Right lobe of liver (tissue), 6 donors: ENCODE measurements around the gene TRIM50. TPM values are rescaled to one million over a fixed set of nuclear protein-coding genes. Genes with fewer than 3 reads are reported as not detected.
"Not testable (repeated sequence)": the region's sequence is repeated elsewhere in the genome, so short reads cannot be mapped to it uniquely, and the experiment has no call there.

Experiments
- ATAC-seq, 4 donors: fragments of 200-7000 bp; cut with Tn5 transposase; one replicate each; pipeline ENCODE4 v1.9.1; 2020; ENCODE audit warnings: mild to moderate bottlenecking in 4 of 4, moderate library complexity in 4 of 4
- DNase-seq, 3 donors: peaks; one replicate each; pipeline ENCODE4 v3.0.0-alpha.2; 2020
- H3K27ac ChIP-seq, 3 donors: fragments of 200-600 bp; one replicate each; pipeline ENCODE4 v1.8.0; 2022
- H3K27me3 ChIP-seq, 2 donors: fragments of 200-600 bp; one replicate each; pipeline ENCODE4 v1.8.0; 2022
- H3K36me3 ChIP-seq, 4 donors: fragments of 200-600 bp; sonication (generic) in 1 of 4; one replicate each; pipeline versions ENCODE4 v1.5.1 to v1.8.0; 2017 to 2022; ENCODE audit warnings: control low read depth in 1 of 4
- H3K4me1 ChIP-seq, 4 donors: fragments of 200-600 bp; sonication (generic) in 1 of 4; one replicate each; pipeline versions ENCODE4 v1.5.1 to v1.8.0; 2017 to 2022; ENCODE audit warnings: control low read depth in 1 of 4
- H3K4me3 ChIP-seq, 3 donors: fragments of 200-600 bp; one replicate each; pipeline ENCODE4 v1.8.0; 2022
- H3K9me3 ChIP-seq, 4 donors: fragments of 200-600 bp; sonication (generic) in 1 of 4; one replicate each; pipeline versions ENCODE4 v1.5.1 to v1.8.0; 2017 to 2022; ENCODE audit warnings: control low read depth in 1 of 4
- CTCF ChIP-seq, 4 donors: fragments of 200-600 bp in 3 of 4; fragments of 450-650 bp in 1 of 4; IDR thresholded peaks; one replicate each; pipeline versions ENCODE4 v1.5.1 to v1.8.0; 2016 to 2022; ENCODE audit warnings: antibody characterized with exemption in 4 of 4, mild to moderate bottlenecking in 2 of 4
- POLR2A ChIP-seq: fragments of 450-650 bp; IDR thresholded peaks from one replicate; pipeline ENCODE4 v1.6.1; 2017; ENCODE audit warnings: antibody characterized with exemption, mild to moderate bottlenecking
- WGBS: methylation state at CpG from one replicate; pipeline ENCODE4 v1.1.6; 2018; ENCODE audit warnings: low coverage, low lambda C conversion rate; ENCODE audit not compliant: insufficient coverage; ENCODE audit errors: missing lambda C conversion rate; 5-methylcytosine and 5-hydroxymethylcytosine counted together
- intact Hi-C, 2 donors: fragments of 100-400 bp; cut with DNase I; formaldehyde crosslinking; loops; one replicate each; pipeline versions ENCODE4 v1.11.2 to v1.14.1; 2022
- long read RNA-seq: library from polyadenylated mRNA; unstranded; transcript quantifications from one replicate; pipeline ENCODE4 v2.0.0, GENCODE V29; 2019
- total RNA-seq, 6 experiments: library from RNA; depleted of rRNA in 2 of 6; stranded (reverse); fragments of >200 nt in 2 of 6; fragmentation: NEBNext Ultra II Directional in 3 of 6; extraction: Animal tissue kit (Norgen Biotek cat#: 25700) in 3 of 6; gene quantifications; one replicate each; pipeline versions ENCODE4 v1.1.0 to v1.2.4, GENCODE V29; 2016 to 2023
- donor health status: DM: no; HTN: yes; CAD: no.
- donor health status: DM: no; HTN: no; CAD: no.
- donor health status: DM: no; HTN: no; CAD: no.
- donor health status: DM: no; HTN: yes; CAD: no.
- donor health status: DM: no; HTN: yes; CAD: no.

TRIM50 gene
- total RNA-seq: under 1 TPM in 2 of 6 experiments, not detected in 4; 0.11 to 0.56 TPM
- long read RNA-seq, partial matches to known transcripts: 0 of 1 reads
- long read RNA-seq, other reads (novel, unspliced or antisense): 0 of 1 reads

- ATAC-seq, DNase-seq, intact Hi-C loops, H3K27ac ChIP-seq, H3K27me3 ChIP-seq, H3K36me3 ChIP-seq, H3K9me3 ChIP-seq, H3K4me3 ChIP-seq, H3K4me1 ChIP-seq: not testable (repeated sequence)
- 92% methylated on average over 33 of the region's 43 CpGs for WGBS
Measured at GRCh38 chr7:73327922-73328321, at the start of gene TRIM50, which contains the start of gene FKBP6. TSS of gene TRIM50 (minus strand) at chr7:73328082. CDS start at chr7:73324787, 3,295 bp downstream. TSS of gene FKBP6 (plus strand) at chr7:73328161. CDS start at chr7:73328429, 268 bp downstream.

- peak in 1 of 4 donors; percentile 33 for ATAC-seq
- Histone ChIP-seq H3K4me3 (no peak overlapping the region), H3K27ac (no peak overlapping the region), H3K9me3 (no peaks in the 10 kb centered on the region), H3K27me3 (no peaks in the 10 kb centered on the region), H3K4me1 (no peaks in the 10 kb centered on the region), H3K36me3 (no peaks in the 10 kb centered on the region)
- no peak for TF ChIP-seq POLR2A
- TF ChIP-seq CTCF (IDR thresholded peaks at IDR 0.05): no peak
- DNase-seq: no peak
- WGBS: 80% methylated on average over 1 of the region's 20 CpGs
- intact Hi-C loops: no loop called here
Measured at GRCh38 chr7:73376671-73377412, 49.0 kb upstream of the TRIM50 start.

- H3K27me3 ChIP-seq, H3K4me3 ChIP-seq, H3K36me3 ChIP-seq, H3K9me3 ChIP-seq, intact Hi-C loops, H3K27ac ChIP-seq, DNase-seq, H3K4me1 ChIP-seq: not testable (repeated sequence)
- ATAC-seq: peak in 1 of 4 donors; percentile 13
- 100% methylated on average over 1 of the region's 4 CpGs for WGBS
Measured at GRCh38 chr7:73376262-73376661, 48.4 kb upstream of the TRIM50 start.

- Histone ChIP-seq H3K4me3 (no peak overlapping the region), H3K27ac (no peak overlapping the region), H3K4me1 (no peaks in the 10 kb centered on the region), H3K27me3 (no peaks in the 10 kb centered on the region), H3K36me3 (no peaks in the 10 kb centered on the region), H3K9me3 (no peaks in the 10 kb centered on the region)
- WGBS: 48% methylated on average over 3 of the region's 13 CpGs
- intact Hi-C loops: no loop called here
- TF ChIP-seq POLR2A (no peak), CTCF (IDR thresholded peaks at IDR 0.05) (no peak)
- DNase-seq: no peak
- ATAC-seq: no peak
Measured at GRCh38 chr7:73373741-73374140, 45.9 kb upstream of the TRIM50 start.

GRCh38 chr7:73369622-73370021, 41.7 kb upstream of the TRIM50 start:
- TF ChIP-seq CTCF (IDR thresholded peaks at IDR 0.05) (no peak), POLR2A (no peak)
- H3K27me3 ChIP-seq: no peaks in the 10 kb centered on the region
- no peak for ATAC-seq
- 84% methylated on average over 3 of the region's 9 CpGs for WGBS
- H3K27ac ChIP-seq: no peak overlapping the region
- H3K4me3 ChIP-seq: no peak overlapping the region
- H3K36me3 ChIP-seq: no peaks in the 10 kb centered on the region
- no peak for DNase-seq
- no peaks in the 10 kb centered on the region for H3K4me1 ChIP-seq
- H3K9me3 ChIP-seq: no peaks in the 10 kb centered on the region
- intact Hi-C loops: no loop called here
